ENCODE data around the gene WIPF3.

The WIPF3 gene

DNA sequence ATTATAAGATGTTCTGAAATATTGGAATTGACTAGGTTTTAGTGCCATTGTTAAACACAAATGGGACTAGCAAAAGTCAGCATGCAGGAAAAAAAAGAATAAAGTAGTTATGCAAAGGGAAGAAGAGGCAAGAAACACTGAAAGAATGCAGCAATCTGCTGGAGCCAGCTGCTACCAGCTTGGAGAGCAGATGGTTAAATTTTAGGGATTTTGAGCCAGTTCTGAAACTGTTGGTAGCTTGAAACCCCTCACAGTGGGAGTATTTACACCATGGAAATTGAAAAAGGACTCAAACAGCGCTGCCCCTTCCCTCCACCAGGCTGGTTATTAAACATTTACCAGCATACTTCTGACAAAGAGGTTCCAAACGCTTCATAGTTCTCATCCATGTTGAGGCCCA, 142.3 kb downstream of the WIPF3 start:
- TF ChIP-seq, protein P1, sequence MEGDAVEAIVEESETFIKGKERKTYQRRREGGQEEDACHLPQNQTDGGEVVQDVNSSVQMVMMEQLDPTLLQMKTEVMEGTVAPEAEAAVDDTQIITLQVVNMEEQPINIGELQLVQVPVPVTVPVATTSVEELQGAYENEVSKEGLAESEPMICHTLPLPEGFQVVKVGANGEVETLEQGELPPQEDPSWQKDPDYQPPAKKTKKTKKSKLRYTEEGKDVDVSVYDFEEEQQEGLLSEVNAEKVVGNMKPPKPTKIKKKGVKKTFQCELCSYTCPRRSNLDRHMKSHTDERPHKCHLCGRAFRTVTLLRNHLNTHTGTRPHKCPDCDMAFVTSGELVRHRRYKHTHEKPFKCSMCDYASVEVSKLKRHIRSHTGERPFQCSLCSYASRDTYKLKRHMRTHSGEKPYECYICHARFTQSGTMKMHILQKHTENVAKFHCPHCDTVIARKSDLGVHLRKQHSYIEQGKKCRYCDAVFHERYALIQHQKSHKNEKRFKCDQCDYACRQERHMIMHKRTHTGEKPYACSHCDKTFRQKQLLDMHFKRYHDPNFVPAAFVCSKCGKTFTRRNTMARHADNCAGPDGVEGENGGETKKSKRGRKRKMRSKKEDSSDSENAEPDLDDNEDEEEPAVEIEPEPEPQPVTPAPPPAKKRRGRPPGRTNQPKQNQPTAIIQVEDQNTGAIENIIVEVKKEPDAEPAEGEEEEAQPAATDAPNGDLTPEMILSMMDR (IDR thresholded peaks at IDR 0.05; ENCODE audit: low read depth, low read length): no peak
- DNase-seq (ENCODE audit: low read depth in 2 of 2): no peak

DNA sequence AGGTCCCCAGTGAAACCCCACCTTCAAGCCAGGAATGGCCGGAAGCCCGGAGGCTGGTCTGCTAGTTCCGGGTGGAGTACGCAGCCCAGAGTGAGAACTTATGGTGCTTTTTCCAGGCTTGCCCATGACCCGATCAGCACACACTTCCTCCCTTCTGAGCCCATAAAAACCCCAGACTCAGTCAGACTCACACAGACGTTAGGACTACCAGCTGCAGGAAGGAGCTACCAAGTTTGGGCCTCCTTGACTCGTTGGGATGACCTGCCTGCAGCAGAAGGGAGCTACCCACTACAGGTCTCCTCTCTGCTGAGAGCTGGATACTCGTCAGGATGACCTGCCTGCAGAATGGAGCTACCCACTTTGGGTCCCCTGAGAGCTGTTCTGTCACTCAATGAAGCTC, 144.2 kb downstream of the WIPF3 start:
- DNase-seq (ENCODE audit: low read depth in 2 of 2): no peak
- TF ChIP-seq, protein P1 (IDR thresholded peaks at IDR 0.05; ENCODE audit: low read depth, low read length): no peak
- no peak overlapping the region for H3K4me3 ChIP-seq (replicated peaks in 1 of 2; ENCODE audit: low read depth in 2 of 2, low read length in 2 of 2)

More for the DNA sequence above, 142.3 kb downstream of the WIPF3 start:
- H3K4me3 ChIP-seq (replicated peaks in 1 of 2; ENCODE audit: low read depth in 2 of 2, low read length in 2 of 2): no peak overlapping the region

DNA sequence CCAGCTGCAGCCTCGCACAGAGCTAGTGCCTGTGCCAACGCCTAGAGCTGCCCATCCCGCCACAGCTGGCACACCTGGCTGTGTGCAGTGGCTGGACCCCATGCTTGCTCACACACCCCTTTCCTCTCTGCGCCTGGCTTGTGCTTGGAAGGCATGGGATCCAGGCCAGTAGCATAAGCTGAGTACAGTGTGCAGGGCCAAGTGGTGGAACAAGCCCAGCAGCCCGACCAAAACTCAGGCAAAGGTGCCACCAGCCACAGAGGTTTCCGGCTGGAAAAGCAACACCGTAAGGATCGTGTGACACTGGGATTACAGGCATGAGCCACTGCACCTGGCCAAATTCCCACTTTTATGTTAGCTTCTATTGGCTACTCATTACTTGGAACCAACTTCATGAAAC, 144.9 kb downstream of the WIPF3 start:
- no peak overlapping the region for H3K4me3 ChIP-seq (replicated peaks in 1 of 2; ENCODE audit: low read depth in 2 of 2, low read length in 2 of 2)
- TF ChIP-seq, protein P1 (IDR thresholded peaks at IDR 0.05; ENCODE audit: low read depth, low read length): no peak
- DNase-seq (ENCODE audit: low read depth in 2 of 2): no peak

DNA sequence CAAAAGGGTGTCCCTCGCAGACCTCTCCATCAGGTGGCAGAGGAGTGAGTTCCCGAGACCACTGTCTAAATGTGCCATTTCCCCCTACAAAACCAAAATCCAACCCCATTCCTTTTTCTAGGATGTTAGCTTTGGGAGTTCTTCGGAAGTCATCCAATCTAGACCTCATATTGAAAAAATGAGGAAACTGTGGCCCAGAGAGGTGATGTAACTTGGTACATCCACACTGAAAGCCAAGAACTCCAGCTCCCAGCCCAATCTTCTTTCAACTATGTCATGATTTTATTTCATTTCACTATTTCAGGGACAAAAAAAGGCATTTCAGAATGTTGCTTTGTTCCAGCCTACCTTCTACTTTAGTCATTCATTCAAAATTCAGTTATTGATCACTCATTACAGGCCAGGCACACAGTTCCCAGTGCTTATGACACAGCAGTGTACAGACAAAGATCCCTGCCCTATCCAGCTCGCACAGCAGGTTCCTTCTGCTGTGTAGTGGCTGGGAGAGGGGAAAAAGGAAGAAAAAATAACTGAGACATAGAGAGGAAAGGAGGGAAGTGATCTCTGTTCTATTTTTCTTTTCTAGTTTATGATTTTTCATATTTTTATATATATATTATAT, 147.5 kb downstream of the WIPF3 start:
- peak; percentile 23 to 34 for DNase-seq (ENCODE audit: low read depth in 2 of 2)
- TF ChIP-seq, protein P1 (IDR thresholded peaks at IDR 0.05; ENCODE audit: low read depth, low read length): no peak
- no peak overlapping the region for H3K4me3 ChIP-seq (replicated peaks in 1 of 2; ENCODE audit: low read depth in 2 of 2, low read length in 2 of 2)

DNA sequence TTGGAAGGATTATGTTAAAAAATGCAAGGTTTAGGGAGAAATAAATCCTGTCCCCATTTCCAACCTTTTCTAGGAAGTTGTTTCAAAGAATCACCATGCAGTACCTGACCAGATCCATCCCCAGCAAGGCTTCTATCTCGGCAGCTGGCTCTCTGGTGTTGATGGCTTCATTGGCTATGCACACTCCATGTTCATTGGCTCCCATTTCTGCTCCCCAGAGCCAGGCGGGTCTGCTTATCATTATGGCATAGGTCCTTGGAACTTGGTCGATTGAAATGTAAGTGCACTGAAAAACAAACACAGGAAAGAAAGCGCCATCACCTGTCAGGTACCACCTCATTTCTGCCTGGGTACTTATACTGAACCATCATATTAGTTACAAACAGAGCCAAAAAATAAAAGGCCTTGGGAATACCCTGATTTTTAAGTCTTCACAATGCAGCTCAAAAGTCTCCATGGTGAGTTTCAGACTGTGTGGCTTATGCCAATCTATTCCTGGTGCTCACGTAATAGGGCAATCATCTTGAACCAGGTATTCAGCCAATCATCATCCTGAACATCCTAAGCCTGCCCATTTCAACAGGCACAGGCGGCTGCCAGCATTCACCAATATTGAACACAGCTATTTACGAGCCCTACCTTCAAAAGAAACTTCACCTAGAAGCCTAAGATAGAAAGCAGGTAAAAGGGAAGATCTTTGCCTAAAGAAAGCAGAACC, 148.9 kb downstream of the WIPF3 start:
- TF ChIP-seq, protein P1 (IDR thresholded peaks at IDR 0.05; ENCODE audit: low read depth, low read length): no peak
- no peak for DNase-seq (ENCODE audit: low read depth in 2 of 2)
- no peak overlapping the region for H3K4me3 ChIP-seq (replicated peaks in 1 of 2; ENCODE audit: low read depth in 2 of 2, low read length in 2 of 2)

DNA sequence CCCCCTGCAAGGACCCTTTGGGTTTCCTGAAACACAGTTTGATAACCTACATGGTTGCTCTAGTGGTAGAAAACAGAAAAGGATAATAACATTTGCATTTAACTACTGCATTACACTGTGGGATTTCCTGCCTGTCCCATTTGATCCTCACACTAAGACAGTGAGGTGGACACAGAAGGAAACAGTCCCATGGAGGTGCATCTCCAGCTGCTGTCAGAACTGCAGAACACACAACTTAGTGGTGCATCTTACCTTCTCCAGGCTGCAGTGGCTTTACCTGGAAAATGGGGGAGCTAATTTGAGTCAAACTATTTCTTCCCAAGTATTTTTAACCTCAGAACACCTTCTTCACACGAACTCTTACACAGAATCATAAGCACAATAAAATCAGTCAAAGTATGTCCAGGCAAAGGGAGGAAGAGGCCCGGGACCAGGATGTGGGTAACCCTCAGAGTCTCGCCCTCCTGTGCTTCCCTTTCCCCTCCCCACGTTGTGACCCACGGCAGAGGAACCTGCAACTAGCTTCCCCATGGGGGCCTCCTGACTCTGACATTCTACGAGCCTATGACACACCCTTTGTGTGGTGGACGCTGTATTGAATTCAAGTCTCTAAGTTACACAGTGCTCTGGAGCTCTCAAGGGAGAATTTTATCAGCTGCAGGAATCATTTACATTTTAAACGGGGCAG, 149.6 kb downstream of the WIPF3 start:
- no peak overlapping the region for H3K4me3 ChIP-seq (replicated peaks in 1 of 2; ENCODE audit: low read depth in 2 of 2, low read length in 2 of 2)
- no peak for DNase-seq (ENCODE audit: low read depth in 2 of 2)
- TF ChIP-seq, protein P1 (IDR thresholded peaks at IDR 0.05; ENCODE audit: low read depth, low read length): no peak
